Heart right ventricle (tissue), 16 donors: Measurements from ENCODE around the gene PVR. TPM values are rescaled to one million over a fixed set of nuclear protein-coding genes. Genes with fewer than 3 reads are reported as not detected.
"Not testable (repeated sequence)": the region's sequence is repeated elsewhere in the genome, so short reads cannot be mapped to it uniquely, and the experiment has no call there.

Experiments
- ATAC-seq, 8 donors: fragments of 200-7000 bp; cut with Tn5 transposase; one replicate each; pipeline ENCODE4 v1.9.1; 2020; ENCODE audit warnings: mild to moderate bottlenecking in 8 of 8, moderate library complexity in 8 of 8, moderate number of reproducible peaks in 1 of 8
- DNase-seq, 2 donors: peaks; one replicate each; pipeline ENCODE4 v3.0.0-alpha.2; 2020
- H3K27ac ChIP-seq, 10 donors: fragments of 200-600 bp; sonication (generic) in 2 of 10; one replicate each; pipeline versions ENCODE4 v1.5.0 to v1.8.0; 2020 to 2022; ENCODE audit warnings: mild to moderate bottlenecking in 3 of 10
- H3K27me3 ChIP-seq, 7 donors: fragments of 200-600 bp; one replicate each; pipeline ENCODE4 v1.8.0; 2021 to 2022; ENCODE audit warnings: mild to moderate bottlenecking in 2 of 7
- H3K36me3 ChIP-seq, 9 donors: fragments of 200-600 bp; sonication (generic) in 1 of 9; one replicate each; pipeline versions ENCODE4 v1.5.0 to v1.8.0; 2020 to 2022; ENCODE audit warnings: mild to moderate bottlenecking in 2 of 9
- H3K4me1 ChIP-seq, 9 donors: fragments of 200-600 bp; sonication (generic) in 1 of 9; one replicate each; pipeline versions ENCODE4 v1.5.0 to v1.8.0; 2020 to 2022; ENCODE audit warnings: mild to moderate bottlenecking in 4 of 9
- H3K4me3 ChIP-seq, 10 donors: fragments of 200-600 bp; sonication (generic) in 2 of 10; one replicate each; pipeline versions ENCODE4 v1.5.0 to v1.8.0; 2020 to 2022; ENCODE audit warnings: mild to moderate bottlenecking in 7 of 10, moderate library complexity in 2 of 10
- H3K9me3 ChIP-seq, 11 donors: fragments of 200-600 bp in 10 of 11; sonication (generic) in 2 of 11; one replicate each; pipeline versions ENCODE4 v1.5.0 to v1.8.0; 2013 to 2022; ENCODE audit warnings: mild to moderate bottlenecking in 2 of 11, control low read depth in 1 of 11, moderate library complexity in 1 of 11
- CTCF ChIP-seq, 9 donors: fragments of 200-600 bp; sonication (generic) in 2 of 9; IDR thresholded peaks; one replicate each; pipeline versions ENCODE4 v1.5.0 to v1.8.0; 2021 to 2022; ENCODE audit warnings: antibody characterized with exemption in 9 of 9, mild to moderate bottlenecking in 5 of 9, moderate library complexity in 1 of 9
- WGBS, 2 donors: extraction: QIAGEN DNeasy Blood & Tissue Kit; methylation state at CpG; one replicate each; pipeline ENCODE4 v1.1.7; 2013; ENCODE audit warnings: inconsistent platforms in 1 of 2; 5-methylcytosine and 5-hydroxymethylcytosine counted together
- intact Hi-C, 10 donors: fragments of 100-400 bp; cut with DNase I; formaldehyde crosslinking; loops; one replicate each; pipeline versions ENCODE4 v1.11.1 to v1.14.2; 2022
- polyA plus RNA-seq, 2 donors: library from polyadenylated mRNA; stranded (reverse); fragments of 200-250 nt; gene quantifications; one replicate each; pipeline ENCODE4 v1.2.3, GENCODE V29; 2013
- total RNA-seq, 10 donors: library from RNA; stranded (reverse); fragmentation: NEBNext Ultra II Directional in 3 of 10; extraction: Animal tissue kit (Norgen Biotek cat#: 25700) in 3 of 10; gene quantifications; one replicate each; pipeline versions ENCODE4 v1.2.1 to v1.2.4, GENCODE V29; 2021 to 2023
- donor health status: Arrhythmogenic right ventricular cardiomyopathy.
- donor health status: ischemic (EF 13 %, LVEDD 7.1; RV severe dilation, severe dysfunction).
- donor health status: healthy with polysubstance abuse.
- donor health status: DM: no; HTN: yes; CAD: no.
- donor health status: DM: no; HTN: no; CAD: no.
- donor health status: ischemic (EF 25% LVEDD 6.9; RV normal size, moderate dysfunction).
- donor health status: ischemic (EF 25% LVEDD 5.7; RV mildly dilated, moderate dysfunction).
- donor health status: healthy.
- donor health status: DM: yes; HTN: yes; CAD: no.
- donor health status: Ischemic cardiomyopathy.
- donor health status: ischemic (EF 35%, LVEDD 5.7; RV mildly dilated, moderate dysfunction).
- donor health status: nonischemic (EF 11% LVEDD 7.7; RV severe dilation, severe dysfunction).
- donor health status: DM: yes; HTN: yes; CAD: no.
- donor health status: PGD.
- donor health status: ischemic (EF 29% LVEDD 5.4; RV normal size, mild dysfunction).
- donor health status: nonischemic (EF 23%, LVEDD 6.1; RV moderate dilation, normal function).

The PVR gene
- total and polyA plus RNA-seq, 12 donors = 38.3 to 108 (median 43.4) TPM

- intact Hi-C loops = loop anchor here in 4 of 10 donors (10.0 kb wide), 2 partner anchors 162 to 272 kb away; partner anchors contain the start of genes NECTIN2 (in 3 of the 4) and CLPTM1 (in 1 of the 4)
- Histone ChIP-seq H3K9me3 (no peaks in the 10 kb centered on the region), H3K36me3 (peaks cover 0 to 31% (median 0%) of the 10 kb centered on the region in 9 donors), H3K4me3 (no peak overlapping the region), H3K4me1 (peaks cover 0 to 41% (median 10%) of the 10 kb centered on the region in 9 donors), H3K27ac (no peak overlapping the region), H3K27me3 (no peaks in the 10 kb centered on the region)
- no peak for ATAC-seq
- WGBS, 2 donors = 91 to 98% methylated on average over 2 of the region's 2 CpGs
- DNase-seq = no peak
- no peak for TF ChIP-seq CTCF (IDR thresholded peaks at IDR 0.05)
Measured at GRCh38 chr19:44682807-44683206, 39.1 kb downstream of the PVR start.

- 77 to 87% methylated on average over 7 to 9 of the region's 9 CpGs for WGBS, 2 donors
- ATAC-seq (no peak), DNase-seq (no peak)
- Histone ChIP-seq H3K4me1 (peaks cover 0 to 49% (median 10%) of the 10 kb centered on the region in 9 donors), H3K36me3 (peaks cover 0 to 29% (median 0%) of the 10 kb centered on the region in 9 donors), H3K9me3 (no peaks in the 10 kb centered on the region), H3K27ac (peak overlapping the region in 2 of 10 donors; percentile 68 to 74), H3K27me3 (no peaks in the 10 kb centered on the region), H3K4me3 (no peak overlapping the region)
- intact Hi-C loops = loop anchor here in 4 of 10 donors (10.0 kb wide), 2 partner anchors 161 to 271 kb away; partner anchors contain the start of genes NECTIN2 (in 3 of the 4) and CLPTM1 (in 1 of the 4)
- TF ChIP-seq CTCF (IDR thresholded peaks at IDR 0.05) = no peak
Measured at GRCh38 chr19:44683434-44684210, 39.9 kb downstream of the PVR start.

GRCh38 chr19:44684396-44684795, 40.7 kb downstream of the PVR start:
- H3K9me3 ChIP-seq, H3K27me3 ChIP-seq, DNase-seq, H3K4me3 ChIP-seq, ATAC-seq: not testable (repeated sequence)
- H3K27ac ChIP-seq = peak overlapping the region; percentile 53 to 88 (median 70)
- H3K4me1 ChIP-seq = peaks cover 0 to 55% (median 15%) of the 10 kb centered on the region in 9 donors
- intact Hi-C loops = loop anchor here in 4 of 10 donors (10.0 kb wide), 2 partner anchors 160 to 270 kb away; partner anchors contain the start of genes NECTIN2 (in 3 of the 4) and CLPTM1 (in 1 of the 4)
- H3K36me3 ChIP-seq = peaks cover 0 to 23% (median 0%) of the 10 kb centered on the region in 9 donors
- 89 to 96% methylated on average over 3 of the region's 3 CpGs for WGBS, 2 donors

- H3K4me3 ChIP-seq = peak overlapping the region in 1 of 10 donors; percentile 3
- peak overlapping the region; percentile 53 to 88 (median 70) for H3K27ac ChIP-seq
- peak; percentile 40 to 66 for DNase-seq
- 47 to 48% methylated on average over 24 to 25 of the region's 25 CpGs for WGBS, 2 donors
- intact Hi-C loops = loop anchor here in 9 of 10 donors (5.0 to 10.0 kb wide), 5 partner anchors 37 to 270 kb away; partner anchors contain the start of genes NECTIN2 (in 4 of the 9) and CLPTM1 (in 1 of the 9)
- H3K4me1 ChIP-seq = peaks cover 0 to 60% (median 18%) of the 10 kb centered on the region in 9 donors
- no peak for TF ChIP-seq CTCF (IDR thresholded peaks at IDR 0.05)
- no peaks in the 10 kb centered on the region for H3K9me3 ChIP-seq
- peak; percentile 57 to 87 (median 68) for ATAC-seq
- H3K36me3 ChIP-seq = peaks cover 0 to 21% (median 0%) of the 10 kb centered on the region in 9 donors
- no peaks in the 10 kb centered on the region for H3K27me3 ChIP-seq
Measured at GRCh38 chr19:44684892-44685863, 41.5 kb downstream of the PVR start.
